ENCODE data around the gene HDAC4.

- TF ChIP-seq, protein P1, sequence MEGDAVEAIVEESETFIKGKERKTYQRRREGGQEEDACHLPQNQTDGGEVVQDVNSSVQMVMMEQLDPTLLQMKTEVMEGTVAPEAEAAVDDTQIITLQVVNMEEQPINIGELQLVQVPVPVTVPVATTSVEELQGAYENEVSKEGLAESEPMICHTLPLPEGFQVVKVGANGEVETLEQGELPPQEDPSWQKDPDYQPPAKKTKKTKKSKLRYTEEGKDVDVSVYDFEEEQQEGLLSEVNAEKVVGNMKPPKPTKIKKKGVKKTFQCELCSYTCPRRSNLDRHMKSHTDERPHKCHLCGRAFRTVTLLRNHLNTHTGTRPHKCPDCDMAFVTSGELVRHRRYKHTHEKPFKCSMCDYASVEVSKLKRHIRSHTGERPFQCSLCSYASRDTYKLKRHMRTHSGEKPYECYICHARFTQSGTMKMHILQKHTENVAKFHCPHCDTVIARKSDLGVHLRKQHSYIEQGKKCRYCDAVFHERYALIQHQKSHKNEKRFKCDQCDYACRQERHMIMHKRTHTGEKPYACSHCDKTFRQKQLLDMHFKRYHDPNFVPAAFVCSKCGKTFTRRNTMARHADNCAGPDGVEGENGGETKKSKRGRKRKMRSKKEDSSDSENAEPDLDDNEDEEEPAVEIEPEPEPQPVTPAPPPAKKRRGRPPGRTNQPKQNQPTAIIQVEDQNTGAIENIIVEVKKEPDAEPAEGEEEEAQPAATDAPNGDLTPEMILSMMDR (conservative IDR thresholded peaks at IDR 0.05) = no peak
- no peak for TF ChIP-seq EZH2 (IDR thresholded peaks at IDR 0.05; ENCODE audit: low read depth)
These were observed 237.0 kb downstream of the HDAC4 start for GRCh38 chr2:239163688-239164334.
